Kidney (tissue), 14 donors: ENCODE data around the gene CIBAR2. TPM values are rescaled to one million over a fixed set of nuclear protein-coding genes. Genes with fewer than 3 reads are reported as not detected.

Source experiments
- DNase-seq, 5 donors: peaks; one replicate each; pipeline ENCODE4 v3.0.0-alpha.2; 2013 to 2020
- FAIRE-seq: peaks from 2 replicates; lab custom pipeline; 2012; peaks lifted over from hg19 to GRCh38; lab: Jason Lieb, UNC
- H3K27ac ChIP-seq, 2 donors: one replicate each; pipeline ENCODE4 v1.7.0; 2013; ENCODE audit warnings: low read depth in 2 of 2, low read length in 2 of 2, inconsistent platforms in 1 of 2
- H3K27me3 ChIP-seq: one replicate; pipeline ENCODE4 v1.7.1; 2013; ENCODE audit warnings: low read length, inconsistent platforms; ENCODE audit not compliant: control insufficient read depth, insufficient read depth
- H3K36me3 ChIP-seq, 3 donors: one replicate each; pipeline versions ENCODE4 v1.7.0 to v1.7.1; 2013; ENCODE audit warnings: low read length in 3 of 3, control low read depth in 1 of 3, inconsistent platforms in 1 of 3; ENCODE audit not compliant: insufficient read depth in 3 of 3, control insufficient read depth in 2 of 3
- H3K4me1 ChIP-seq, 3 donors: one replicate each; pipeline versions ENCODE4 v1.7.0 to v1.7.1; 2013; ENCODE audit warnings: low read length in 3 of 3, inconsistent platforms in 1 of 3, low read depth in 1 of 3; ENCODE audit not compliant: control insufficient read depth in 2 of 3, insufficient read depth in 2 of 3
- H3K4me3 ChIP-seq, 3 donors: one replicate each; pipeline versions ENCODE4 v1.7.0 to v1.8.1; 2013; ENCODE audit warnings: low read length in 3 of 3, control low read depth in 1 of 3, inconsistent platforms in 1 of 3
- H3K9ac ChIP-seq, 3 donors: one replicate each; pipeline versions ENCODE4 v1.7.0 to v1.7.1; 2013; ENCODE audit warnings: low read length in 3 of 3, control low read depth in 1 of 3, inconsistent platforms in 1 of 3
- H3K9me3 ChIP-seq, 3 donors: one replicate each; pipeline versions ENCODE4 v1.7.0 to v1.7.1; 2013; ENCODE audit warnings: low read length in 3 of 3, control low read depth in 1 of 3, inconsistent platforms in 1 of 3; ENCODE audit not compliant: control insufficient read depth in 2 of 3, insufficient read depth in 1 of 3
- CTCF ChIP-seq: IDR thresholded peaks from 3 replicates; pipeline ENCODE4 v1.5.1; 2012; ENCODE audit warnings: mild to moderate bottlenecking, moderate library complexity, borderline replicate concordance; ENCODE audit not compliant: insufficient read depth; ENCODE audit errors: extremely low read depth
- intact Hi-C: fragments of 100-400 bp; cut with DNase I; formaldehyde crosslinking; loops from one replicate; pipeline ENCODE4 v1.11.1; 2022
- polyA plus RNA-seq: library from polyadenylated mRNA; stranded (reverse); fragments of 350-450 nt; fragmentation: Illumina TruSeq; extraction: RNeasy Lipid Tissue Mini Kit (QIAGEN cat#74804); gene quantifications from one replicate; pipeline ENCODE4 v1.2.3, GENCODE V29; 2014; ENCODE audit warnings: low read depth, low replicate concordance; ENCODE audit not compliant: insufficient read depth
- total RNA-seq: library from RNA; stranded (reverse); fragmentation: NEBNext Ultra II Directional; extraction: Animal tissue kit (Norgen Biotek cat#: 25700); gene quantifications from one replicate; pipeline ENCODE4 v1.2.1, GENCODE V29; 2021
- donor health status: control.
- donor health status: control.
- donor health status: control.
- donor health status: control.
- donor health status: control.
- donor health status: DM: yes; HTN: yes; CAD: no.
- donor health status: Normal renal cell carcinoma (clear cell type).

CIBAR2 gene
- total and polyA plus RNA-seq, 2 donors from 2014 or later: 1.6 TPM; not detected in 1

GRCh38 chr16:85072076-85072860 lies 40.0 kb downstream of the CIBAR2 start:
- DNase-seq (no peak), FAIRE-seq (no peak)
- intact Hi-C loops: no loop called here
- TF ChIP-seq CTCF: no peak
- H3K9me3 ChIP-seq: no peaks in the 10 kb centered on the region
- H3K4me3 ChIP-seq: no peak overlapping the region
- no peak overlapping the region for H3K27ac ChIP-seq
- H3K36me3 ChIP-seq: peaks cover 0 to 3% (median 0%) of the 10 kb centered on the region in 3 donors
- H3K4me1 ChIP-seq: no peaks in the 10 kb centered on the region
- H3K27me3 ChIP-seq: no peaks in the 10 kb centered on the region
- no peak overlapping the region for H3K9ac ChIP-seq

GRCh38 chr16:85069171-85069570 lies 43.1 kb downstream of the CIBAR2 start:
- intact Hi-C loops: no loop called here
- Histone ChIP-seq H3K9me3 (no peaks in the 10 kb centered on the region), H3K4me3 (no peak overlapping the region), H3K9ac (no peak overlapping the region), H3K36me3 (peaks cover 0 to 3% (median 0%) of the 10 kb centered on the region in 3 donors), H3K27ac (no peak overlapping the region), H3K27me3 (no peaks in the 10 kb centered on the region), H3K4me1 (no peaks in the 10 kb centered on the region)
- TF ChIP-seq CTCF: no peak
- FAIRE-seq (no peak), DNase-seq (no peak)

- DNase-seq (no peak), FAIRE-seq (no peak)
- H3K4me3 ChIP-seq: no peak overlapping the region
- no peak for TF ChIP-seq CTCF
- peaks cover 0 to 3% (median 0%) of the 10 kb centered on the region in 3 donors for H3K36me3 ChIP-seq
- no peaks in the 10 kb centered on the region for H3K9me3 ChIP-seq
- H3K9ac ChIP-seq: no peak overlapping the region
- H3K27ac ChIP-seq: no peak overlapping the region
- no peaks in the 10 kb centered on the region for H3K4me1 ChIP-seq
- intact Hi-C loops: no loop called here
- H3K27me3 ChIP-seq: no peaks in the 10 kb centered on the region
These were observed 43.5 kb downstream of the CIBAR2 start for GRCh38 chr16:85068746-85069145.
